ENCODE results near the gene ZNF57.

GRCh38 chr19:2863816-2864215 is 36.9 kb upstream of the ZNF57 start:
- no peak for TF ChIP-seq ZSCAN22 (CRISPR knock-in tag; IDR thresholded peaks at IDR 0.05)
- TF ChIP-seq EP300 (IDR thresholded peaks at IDR 0.05; ENCODE audit: low read depth in 2 of 2, low read length in 2 of 2): no peak
- TF ChIP-seq EP300 (CRISPR knock-in tag; IDR thresholded peaks at IDR 0.05; ENCODE audit: borderline replicate concordance): no peak
- TF ChIP-seq REST (IDR thresholded peaks at IDR 0.05; ENCODE audit: borderline replicate concordance in 1 of 2, low read depth in 1 of 2, low read length in 2 of 2): no peak
